GM21825 (cell line): ENCODE measurements around the gene ZNF521.

Source experiments
- ATAC-seq: cut with Tn5 transposase; IDR thresholded peaks from one replicate; pipeline ENCODE4 v1.9.1; 2021; ENCODE audit warnings: mild to moderate bottlenecking, moderate library complexity; ENCODE audit not compliant: unreplicated experiment

ZNF521 gene

DNA sequence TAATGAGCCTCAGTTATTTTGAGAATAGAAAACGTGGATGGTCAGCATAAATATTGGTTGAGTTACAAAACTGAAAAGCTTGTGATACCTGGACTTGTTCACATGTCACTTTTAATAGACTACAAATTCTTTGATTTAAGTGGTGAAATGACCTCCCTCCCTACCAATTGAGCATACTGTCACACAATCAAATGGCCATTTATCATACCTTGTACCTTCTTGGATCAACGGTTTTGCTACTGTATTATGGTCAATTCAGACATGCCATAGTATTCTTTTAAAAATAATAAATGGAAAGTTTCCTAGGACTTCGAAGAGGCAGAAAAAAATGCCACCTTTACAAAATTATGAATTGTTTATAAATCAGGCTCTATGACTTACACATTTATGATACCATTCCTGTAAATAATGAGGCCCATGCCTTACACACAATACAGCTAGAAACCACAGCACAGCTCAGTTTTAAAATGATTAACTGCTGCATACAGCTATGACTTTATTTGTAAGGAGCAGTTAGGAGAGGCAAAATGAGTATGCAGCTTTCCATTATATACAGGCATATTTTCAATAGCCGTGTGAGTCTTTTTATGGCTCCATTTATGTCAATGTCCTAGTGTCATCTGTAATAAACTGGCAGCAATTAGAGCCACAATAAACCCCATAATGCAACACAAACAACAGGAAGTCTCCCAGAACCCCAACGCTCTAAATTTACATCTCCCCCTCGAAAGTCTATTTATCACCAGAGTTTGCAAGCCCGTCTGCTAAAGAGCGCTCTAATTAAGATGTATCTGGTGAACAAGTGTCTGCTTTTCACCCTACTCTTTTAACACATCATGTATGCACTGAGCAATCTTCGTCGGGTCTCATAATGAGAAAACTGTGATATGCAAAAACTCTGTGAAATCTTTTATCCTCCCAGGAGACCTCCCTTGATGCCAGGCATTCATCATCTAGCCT is 176.1 kb downstream of the ZNF521 start:
- ATAC-seq: no peak

DNA sequence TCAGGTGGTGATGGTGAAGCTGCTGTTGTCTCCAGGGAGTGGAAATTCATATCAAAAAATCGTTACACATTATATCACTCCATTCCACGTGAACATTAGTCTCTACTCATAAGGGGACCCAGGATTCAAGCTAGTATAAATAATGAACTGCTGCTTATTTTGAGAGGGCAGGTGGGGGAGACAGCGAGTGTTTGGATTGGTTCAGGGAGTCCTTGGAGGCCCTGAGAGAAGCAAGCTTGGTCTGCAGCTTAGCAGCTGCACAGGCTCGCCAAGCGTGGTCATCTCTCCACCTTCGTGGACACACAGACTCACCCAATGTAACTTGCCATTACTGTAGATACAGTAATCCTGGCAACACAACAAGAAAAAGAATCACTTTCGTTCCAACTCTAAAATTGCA is 177.6 kb downstream of the ZNF521 start:
- ATAC-seq: no peak

DNA sequence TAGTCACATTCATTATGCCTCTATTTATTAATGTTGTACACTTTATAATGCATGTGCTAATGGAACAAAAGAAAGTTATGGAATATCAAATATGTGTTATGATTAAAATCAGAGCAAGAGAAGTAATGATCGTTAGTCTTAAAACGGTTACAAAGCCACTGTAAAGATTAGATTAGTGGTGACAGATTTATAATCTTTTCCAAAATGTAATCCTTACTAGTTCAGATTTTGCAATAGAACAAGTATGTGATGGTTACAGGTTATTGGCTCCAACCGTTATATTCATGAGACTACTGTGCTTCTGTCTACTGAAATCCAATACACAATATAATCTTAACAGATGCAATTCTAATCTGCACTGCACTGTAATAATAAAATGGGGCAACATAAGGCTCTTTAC is 180.6 kb downstream of the ZNF521 start:
- ATAC-seq: no peak

DNA sequence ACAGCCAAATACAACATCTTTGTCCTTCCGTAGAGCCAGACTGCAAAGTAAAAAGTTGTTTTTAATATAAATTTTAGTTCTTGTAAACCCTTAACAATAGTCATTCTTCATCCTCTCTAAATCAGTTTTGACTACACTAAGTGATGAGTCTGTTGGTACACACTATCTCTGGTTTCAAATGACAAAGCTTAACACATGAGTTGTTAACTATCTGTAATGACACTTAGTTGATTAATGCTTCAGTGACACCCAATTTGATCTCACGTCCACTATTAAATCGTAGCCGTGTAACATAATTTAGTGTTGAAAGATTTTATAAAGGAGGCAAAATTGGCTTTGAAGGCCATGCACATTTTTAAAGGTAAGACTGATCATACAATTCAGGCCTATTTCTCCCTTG is 181.6 kb downstream of the ZNF521 start:
- ATAC-seq: no peak

DNA sequence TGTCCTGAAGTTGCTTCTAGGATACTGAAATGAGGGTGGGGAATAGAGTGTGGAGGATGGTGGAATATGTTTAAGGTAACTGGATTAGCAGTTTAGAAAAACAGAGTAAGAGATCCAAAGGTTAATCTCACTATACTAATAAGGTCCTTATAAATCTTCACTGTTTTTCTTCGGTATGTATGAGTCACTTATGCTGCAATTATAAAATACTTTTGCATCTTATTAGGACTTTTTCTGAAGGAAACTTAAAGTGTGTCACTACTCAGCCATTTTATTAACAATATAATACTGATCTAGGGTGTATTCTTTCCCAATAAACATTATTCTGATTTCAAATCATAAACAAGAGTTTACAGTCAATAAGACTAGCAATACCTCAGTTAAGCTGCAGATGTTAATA is 182.3 kb downstream of the ZNF521 start:
- ATAC-seq: no peak

DNA sequence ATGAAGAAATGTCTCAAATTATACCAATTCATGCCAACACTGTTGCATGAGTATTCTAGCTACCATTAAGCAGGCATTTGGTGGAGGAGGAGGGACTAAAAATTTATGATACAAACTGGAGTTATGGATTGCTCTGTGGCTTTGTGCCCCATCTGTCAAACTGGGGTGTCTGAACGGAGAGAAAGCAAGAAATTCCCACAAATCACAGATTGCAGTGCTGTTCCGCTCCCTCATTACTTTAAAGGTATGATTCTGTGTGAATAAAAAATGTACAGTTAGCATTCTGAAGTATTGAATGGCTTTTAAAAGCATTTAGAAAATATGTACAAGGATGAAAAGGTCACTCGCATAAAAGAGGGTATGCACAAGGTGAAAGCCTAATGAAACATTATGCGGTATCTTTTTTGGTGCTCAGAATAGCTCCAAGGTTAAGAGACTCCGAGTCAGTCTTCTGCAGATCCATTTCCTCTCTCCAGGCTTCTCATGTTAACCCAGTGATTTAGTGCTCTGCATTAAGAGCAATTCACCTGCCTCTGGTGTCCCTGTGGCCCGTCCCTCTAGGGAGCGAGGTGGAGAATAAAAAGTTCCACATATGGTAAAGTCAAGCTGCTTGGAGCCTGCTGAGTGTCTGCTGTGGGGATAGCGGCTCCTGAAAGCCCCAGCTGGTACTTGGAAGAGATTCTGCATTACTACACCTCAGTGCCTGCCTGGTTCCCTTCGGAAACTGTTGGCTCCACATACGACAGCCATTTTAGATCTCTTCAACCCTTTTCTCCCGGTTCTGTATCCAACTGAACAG is 184.2 kb downstream of the ZNF521 start:
- no peak for ATAC-seq

DNA sequence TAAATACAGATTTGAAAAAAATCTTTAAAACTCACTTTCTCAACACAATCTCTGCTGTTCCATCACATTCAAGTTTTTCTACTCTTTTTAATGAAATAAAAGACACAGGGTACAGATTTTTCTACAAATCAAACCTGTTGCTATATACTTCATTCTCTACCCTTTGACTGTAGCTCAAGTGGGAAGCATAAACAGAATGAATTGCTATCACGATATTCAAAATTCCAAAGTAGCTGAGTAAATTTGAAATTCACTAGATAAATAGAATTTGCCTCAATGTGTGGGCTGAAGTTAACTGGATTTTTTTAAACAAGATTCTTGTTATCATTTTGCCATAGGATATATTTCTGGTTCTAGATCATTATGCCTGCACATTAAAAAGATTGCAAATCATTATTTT is 185.9 kb downstream of the ZNF521 start:
- ATAC-seq: no peak

DNA sequence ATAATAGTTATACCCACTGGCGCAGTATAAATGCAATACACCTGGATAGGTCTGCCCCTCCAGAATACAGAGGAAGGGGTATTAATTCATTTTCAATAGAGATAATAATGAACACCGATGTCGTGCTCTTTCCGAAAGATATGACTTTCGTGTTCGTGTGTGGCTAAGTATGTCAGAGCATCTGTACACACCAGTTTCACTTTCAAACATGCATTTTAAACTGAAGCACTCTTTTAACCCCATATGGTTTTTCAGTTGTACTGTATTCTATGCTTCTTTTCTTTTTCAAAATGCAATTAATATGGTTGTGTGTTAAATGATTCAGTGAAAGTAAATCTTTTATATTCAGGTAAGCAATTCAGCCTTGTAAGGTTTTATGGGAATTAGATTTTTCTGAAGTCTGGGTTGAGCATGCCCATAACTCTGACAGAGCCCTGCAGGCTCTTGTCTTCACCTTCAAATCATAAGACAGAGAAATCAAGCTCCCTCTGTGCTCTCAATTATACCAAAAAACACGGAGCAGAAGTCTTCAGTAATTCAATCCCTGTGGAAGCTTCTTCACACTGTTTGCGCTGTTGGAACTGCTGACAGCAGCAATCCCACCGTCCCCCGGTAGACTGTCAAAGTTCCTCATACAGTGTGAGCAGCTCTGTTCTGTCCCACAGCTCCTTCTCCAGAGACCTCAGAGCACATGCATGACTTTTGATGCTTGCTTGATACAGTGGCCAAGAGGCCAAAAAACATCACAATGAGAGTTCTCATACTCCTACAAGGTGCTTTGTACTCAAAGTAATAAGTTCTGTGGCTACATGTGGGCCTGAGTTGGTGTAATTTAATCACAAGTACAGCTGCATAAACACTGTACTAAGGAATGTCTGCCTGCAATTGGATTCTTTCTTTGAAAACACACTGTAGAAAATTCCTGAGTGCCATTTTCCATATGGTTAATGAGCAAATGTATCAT is 186.8 kb downstream of the ZNF521 start:
- peak; percentile 94 for ATAC-seq

DNA sequence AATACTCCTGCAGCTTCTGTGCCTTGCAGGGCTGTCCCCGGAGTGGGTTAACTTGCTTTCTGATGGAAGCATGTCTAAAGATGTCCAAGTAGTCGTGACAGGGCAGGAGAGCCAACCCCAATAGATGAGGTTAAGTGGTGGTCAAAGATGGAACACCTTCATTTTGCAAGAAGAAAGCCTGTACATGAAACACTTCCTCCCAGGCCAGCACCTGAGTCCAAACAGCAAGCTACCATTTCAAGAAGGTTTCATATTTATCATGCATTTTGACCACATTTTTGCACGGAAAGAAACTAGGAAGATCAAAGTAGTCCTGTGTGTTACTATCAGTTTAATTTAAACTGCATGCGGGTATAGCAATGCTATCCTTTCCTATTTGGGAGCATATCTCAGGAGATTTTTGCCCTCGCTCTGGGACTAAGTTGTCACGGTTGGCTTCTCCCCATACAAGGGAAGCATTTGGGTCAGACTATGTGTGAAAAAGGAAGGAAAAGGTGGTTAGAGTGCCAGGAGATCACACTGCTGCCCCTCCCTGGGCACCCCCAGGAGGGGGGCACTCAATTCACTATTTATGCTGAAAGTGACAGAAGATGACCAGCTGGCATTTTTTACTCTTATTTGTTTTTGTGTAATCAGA is 187.6 kb downstream of the ZNF521 start:
- ATAC-seq: peak; percentile 38

DNA sequence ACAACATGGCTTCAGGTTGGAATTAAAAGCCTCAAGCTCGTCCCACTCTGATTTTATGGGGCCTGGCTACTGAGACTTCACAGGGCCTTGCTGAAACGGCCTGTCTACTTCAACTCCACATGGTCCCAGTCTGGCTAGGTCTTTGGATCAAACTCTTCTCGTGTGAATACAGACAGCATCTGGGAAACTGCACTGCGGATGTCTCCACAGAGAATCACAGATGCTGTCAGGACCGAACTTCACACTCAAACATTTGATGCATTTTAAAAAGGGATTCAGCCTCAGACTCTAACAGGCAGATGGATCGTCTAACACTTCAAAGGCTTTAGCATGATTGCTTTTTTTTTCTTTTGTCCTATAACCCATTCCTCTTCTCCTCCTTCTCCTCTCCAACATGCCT is 198.5 kb downstream of the ZNF521 start:
- no peak for ATAC-seq

DNA sequence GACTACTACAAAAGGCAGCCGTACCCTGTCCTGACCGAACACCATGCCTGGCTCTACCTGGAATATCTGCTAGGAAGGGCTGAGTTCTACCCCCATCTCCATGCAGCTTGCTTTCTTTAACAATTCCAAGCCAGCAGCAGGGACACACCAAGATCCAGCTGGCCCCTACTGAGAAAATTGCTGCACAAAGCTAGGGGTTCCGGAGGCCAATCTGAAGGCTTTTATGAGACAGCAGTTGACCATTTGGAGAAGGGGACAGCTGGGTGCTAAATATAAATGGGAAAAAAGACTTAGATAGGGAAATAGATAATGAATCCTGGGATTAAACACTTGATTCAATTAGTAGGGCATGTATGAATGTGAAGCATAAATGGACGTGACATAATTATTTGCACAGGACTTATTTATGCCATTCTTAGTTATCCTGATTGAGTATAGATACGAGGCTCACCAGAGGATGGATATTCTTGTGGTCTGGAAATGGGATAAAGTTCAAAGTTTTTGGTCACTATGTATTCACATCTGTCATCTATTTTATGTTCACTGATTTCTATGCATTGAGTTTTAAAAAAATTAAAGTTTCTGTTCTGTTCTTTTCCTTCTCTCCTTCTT is 204.0 kb downstream of the ZNF521 start:
- ATAC-seq: no peak

DNA sequence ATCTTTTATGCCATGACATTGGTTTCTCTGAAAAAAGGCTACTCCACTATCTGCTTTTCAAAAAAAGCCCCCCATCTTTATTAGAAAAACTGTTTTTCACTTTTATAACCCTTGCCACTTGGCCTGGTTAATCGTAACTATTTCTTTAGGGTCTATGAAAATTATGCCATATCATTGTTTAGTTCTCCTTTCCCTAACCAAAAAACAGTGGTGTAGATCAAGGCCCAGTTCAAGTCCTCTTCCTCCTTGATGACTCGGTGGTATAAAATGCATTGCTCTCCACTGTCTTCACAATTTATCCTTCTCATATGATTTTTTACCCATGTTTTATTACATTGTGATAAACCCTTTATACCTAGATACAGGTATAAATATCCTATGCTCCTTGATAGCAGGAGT is 205.5 kb downstream of the ZNF521 start:
- ATAC-seq: no peak

DNA sequence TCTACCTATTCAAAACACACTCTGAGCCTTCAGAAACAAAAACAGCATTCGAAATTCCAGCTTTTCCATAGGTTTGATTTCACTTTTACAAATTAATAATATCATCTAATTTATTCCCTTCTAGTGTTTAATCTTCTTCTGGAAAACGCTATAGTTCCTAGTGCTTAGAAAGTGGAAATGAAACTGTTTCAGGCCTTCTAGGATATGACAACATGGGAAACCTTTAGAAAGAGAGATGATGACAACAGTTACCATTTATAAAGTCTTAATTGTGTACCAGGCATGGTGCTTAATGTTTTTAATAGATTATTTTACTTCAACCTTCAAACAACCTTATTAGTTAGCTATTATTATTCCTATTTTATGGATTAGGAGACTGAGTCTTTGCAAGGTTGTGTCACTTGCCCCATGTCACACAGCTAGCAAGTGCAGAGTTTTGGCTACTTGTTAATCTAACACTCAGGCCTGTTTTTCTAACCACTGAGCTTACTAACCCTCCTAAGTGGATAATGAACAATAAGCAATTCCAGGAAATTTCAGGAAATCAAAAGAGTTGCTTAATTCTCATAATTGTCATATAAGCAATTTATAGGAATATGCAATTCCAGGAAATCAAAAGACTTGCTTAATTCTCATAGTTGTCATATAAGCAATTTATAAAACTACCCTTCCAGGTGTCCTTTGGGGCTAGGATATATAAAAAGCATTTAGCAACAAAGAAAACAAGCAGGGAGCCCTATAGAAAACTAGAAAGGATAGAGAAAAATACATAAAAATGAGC is 206.0 kb downstream of the ZNF521 start:
- ATAC-seq: no peak

DNA sequence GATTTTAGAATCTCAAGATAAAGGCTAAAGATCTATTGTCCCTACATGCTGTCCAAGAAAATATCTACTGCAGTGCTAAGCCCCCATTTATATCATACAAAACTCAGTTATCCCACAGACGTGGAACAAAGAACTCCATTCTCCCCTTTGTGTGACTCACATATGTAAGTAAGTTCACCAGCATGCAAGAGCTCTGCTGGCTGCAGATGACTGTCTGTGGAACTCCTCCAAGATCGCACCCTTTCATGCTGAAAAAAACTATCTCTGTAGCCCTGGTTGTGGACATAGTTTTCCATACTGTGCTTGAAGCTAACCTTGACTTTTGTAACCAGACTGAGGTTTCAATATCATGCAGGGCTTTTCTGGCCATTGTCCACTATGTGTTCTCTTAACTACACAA is 207.1 kb downstream of the ZNF521 start:
- no peak for ATAC-seq

DNA sequence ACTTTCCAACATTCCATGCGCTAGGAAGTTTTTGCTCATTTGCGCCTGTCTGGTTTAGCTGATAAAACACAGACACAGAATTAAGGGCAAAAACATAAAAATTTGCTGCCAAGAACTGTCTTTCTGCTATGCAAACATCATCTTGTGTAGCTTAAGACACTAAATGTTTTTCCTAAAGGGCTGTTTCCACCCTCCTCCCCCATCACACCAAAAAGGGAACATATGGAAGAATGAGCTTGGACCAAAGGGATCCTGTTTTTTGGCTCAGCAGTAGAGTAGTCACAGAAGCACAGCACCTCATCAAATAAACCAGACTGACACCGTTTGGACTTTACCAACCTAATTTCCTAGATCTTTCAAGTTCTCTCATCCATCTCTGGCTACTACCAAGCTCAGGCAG is 210.1 kb downstream of the ZNF521 start:
- ATAC-seq: no peak

DNA sequence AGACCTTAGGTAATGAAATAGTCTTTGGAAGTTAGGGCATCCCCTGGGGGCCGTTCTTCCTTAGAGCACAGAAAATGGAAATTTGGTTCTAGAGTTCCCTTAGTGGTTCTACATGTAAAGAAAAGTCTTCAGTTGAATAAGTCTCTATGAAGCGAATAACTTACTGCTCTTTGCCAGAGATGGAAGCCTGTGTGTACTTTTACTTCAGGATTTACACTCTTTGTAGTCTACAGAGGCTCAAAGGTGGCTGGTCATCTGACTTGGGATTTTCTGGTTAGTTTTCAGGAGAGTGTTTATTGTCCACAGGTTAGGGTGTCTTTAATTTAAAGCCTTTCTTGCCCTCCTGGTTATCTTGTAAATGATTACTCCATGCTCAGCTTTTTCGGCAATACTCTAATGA is 210.6 kb downstream of the ZNF521 start:
- no peak for ATAC-seq

DNA sequence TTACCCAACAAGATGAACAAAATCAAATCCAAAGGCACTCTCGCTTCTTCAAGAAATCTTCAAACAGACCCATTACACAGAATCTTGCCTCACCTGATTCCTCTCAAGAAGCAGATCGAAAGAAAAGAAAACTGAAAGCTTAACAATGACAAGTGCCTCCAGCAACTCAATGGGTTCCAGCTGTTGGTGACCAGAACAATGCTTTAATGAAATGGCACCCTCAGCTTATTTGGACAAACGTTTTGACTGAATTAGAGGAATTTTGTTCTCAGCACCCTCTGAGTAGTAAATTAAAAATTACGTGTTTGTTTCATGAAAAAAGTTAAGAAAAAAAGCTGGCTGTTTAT is 211.0 kb downstream of the ZNF521 start:
- no peak for ATAC-seq

DNA sequence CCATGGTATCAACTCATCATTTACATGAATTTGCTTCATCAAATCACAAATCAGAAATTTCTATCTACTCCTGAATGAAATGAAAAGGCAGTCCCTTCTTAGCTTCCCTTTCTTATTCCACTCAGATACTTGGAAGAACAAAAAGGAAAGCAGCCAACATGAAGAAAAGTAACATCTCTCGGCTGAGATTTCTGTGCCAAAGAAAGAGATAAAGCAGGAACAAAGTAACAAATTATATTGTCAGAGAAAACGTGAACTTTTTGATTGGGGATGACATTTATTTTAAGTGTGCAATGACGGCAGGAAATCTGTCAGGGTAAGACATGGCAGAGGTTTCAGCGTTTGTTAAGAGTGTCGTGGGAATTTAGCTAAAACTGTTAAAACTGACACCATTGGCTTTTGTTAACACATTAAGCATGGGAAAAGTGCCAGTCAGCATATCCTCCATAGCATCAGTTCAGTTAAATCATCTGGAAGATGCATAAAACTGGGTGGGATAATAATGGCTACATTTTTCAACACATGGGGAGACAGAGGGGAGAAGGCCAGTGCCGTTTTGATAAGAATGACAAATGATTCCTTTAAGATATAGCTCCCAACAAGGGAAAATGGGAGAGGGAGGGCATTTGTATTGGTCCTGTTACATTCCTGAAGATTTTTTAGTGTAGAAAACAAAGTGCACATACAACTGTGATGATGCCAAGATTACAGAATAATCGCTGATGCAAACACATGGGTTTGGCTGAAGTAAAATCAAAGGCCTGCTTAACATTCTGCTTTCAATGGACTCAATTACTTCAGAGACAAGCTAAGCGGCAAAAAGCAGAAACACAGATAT is 211.6 kb downstream of the ZNF521 start:
- no peak for ATAC-seq

DNA sequence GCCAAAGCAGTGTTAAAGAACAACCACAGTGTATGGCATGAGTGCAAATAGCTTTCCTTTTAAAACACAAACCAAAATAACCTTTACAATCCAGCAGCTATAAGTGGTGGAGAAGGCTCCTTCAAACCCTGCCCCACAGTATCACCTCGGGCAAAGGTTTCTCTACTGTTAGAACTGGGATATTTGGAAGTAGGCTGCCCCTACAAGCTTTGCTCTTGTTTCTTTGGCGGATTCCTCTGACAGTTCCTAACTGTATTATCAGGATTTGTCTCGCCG is 214.8 kb downstream of the ZNF521 start:
- no peak for ATAC-seq
